KMS-11 (cell line): ENCODE data around the gene MAEL.
"Not testable (repeated sequence)": the region's sequence is repeated elsewhere in the genome, so short reads cannot be mapped to it uniquely, and the experiment has no call there.

ENCODE experiments used
- H2AFZ ChIP-seq: fragments of 200-600 bp; sonication (generic); 2 replicates; pipeline ENCODE4 v1.6.1; 2016; ENCODE audit warnings: antibody characterized with exemption, mixed run types, low read depth
- H3K27ac ChIP-seq: fragments of 200-600 bp; sonication (generic); 2 replicates; pipeline ENCODE4 v1.6.1; 2016; ENCODE audit warnings: mild to moderate bottlenecking, mixed run types
- H3K27me3 ChIP-seq: fragments of 200-600 bp; sonication (generic); 2 replicates; pipeline ENCODE4 v1.6.1; 2017; ENCODE audit warnings: mild to moderate bottlenecking, low read depth, mixed run types, moderate library complexity; ENCODE audit not compliant: insufficient read depth
- H3K36me3 ChIP-seq: fragments of 200-600 bp; sonication (generic); 2 replicates; pipeline ENCODE4 v1.6.1; 2017; ENCODE audit warnings: mild to moderate bottlenecking, mixed run types; ENCODE audit not compliant: insufficient read depth
- H3K4me1 ChIP-seq: fragments of 200-600 bp; sonication (generic); 2 replicates; pipeline ENCODE4 v1.6.1; 2016; ENCODE audit warnings: mild to moderate bottlenecking, low read depth, mixed run types; ENCODE audit not compliant: poor library complexity, severe bottlenecking
- H3K4me2 ChIP-seq: fragments of 200-600 bp; sonication (generic); 2 replicates; pipeline ENCODE4 v1.7.0; 2016; ENCODE audit warnings: mild to moderate bottlenecking, mixed run types
- H3K4me3 ChIP-seq: fragments of 200-600 bp; sonication (generic); IDR thresholded peaks from 2 replicates; pipeline ENCODE4 v1.6.1; 2017; ENCODE audit warnings: low read depth, low read length, mixed read lengths; ENCODE audit not compliant: insufficient read depth
- H3K79me2 ChIP-seq: fragments of 200-600 bp; sonication (generic); 2 replicates; pipeline ENCODE4 v1.6.1; 2016; ENCODE audit warnings: low read depth, mixed run types; ENCODE audit not compliant: insufficient read depth
- H3K9ac ChIP-seq: fragments of 200-600 bp; sonication (generic); 2 replicates; pipeline ENCODE4 v1.6.1; 2016; ENCODE audit warnings: mild to moderate bottlenecking, mixed run types
- H4K20me1 ChIP-seq: fragments of 200-600 bp; sonication (generic); 2 replicates; pipeline ENCODE4 v1.6.1; 2016; ENCODE audit warnings: mild to moderate bottlenecking, mixed run types; ENCODE audit not compliant: insufficient read depth
- CTCF ChIP-seq: fragments of 200-600 bp; sonication (generic); conservative IDR thresholded peaks from 2 replicates; pipeline ENCODE4 v1.6.1; 2017; ENCODE audit warnings: low read depth, mild to moderate bottlenecking, antibody characterized with exemption, low read length, moderate library complexity, mixed read lengths

The MAEL gene

GRCh38 chr1:167022384-167022783 is 33.3 kb downstream of the MAEL start:
- Histone ChIP-seq H3K27ac (no peak overlapping the region), H3K27me3 (no peaks in the 10 kb centered on the region), H3K4me2 (no peak overlapping the region), H3K36me3 (no peaks in the 10 kb centered on the region), H3K9ac (no peak overlapping the region), H3K79me2 (no peaks in the 10 kb centered on the region), H2AFZ (no peak overlapping the region), H4K20me1 (no peaks in the 10 kb centered on the region), H3K4me3 (no peak overlapping the region), H3K4me1 (no peaks in the 10 kb centered on the region)
- no peak for TF ChIP-seq CTCF

- not testable (repeated sequence) for H3K79me2 ChIP-seq, H3K4me1 ChIP-seq, H3K27ac ChIP-seq, H3K36me3 ChIP-seq, H3K4me2 ChIP-seq, H2AFZ ChIP-seq, H4K20me1 ChIP-seq, H3K27me3 ChIP-seq, H3K4me3 ChIP-seq, H3K9ac ChIP-seq
Measured at GRCh38 chr1:167029553-167029952, 40.5 kb downstream of the MAEL start.

GRCh38 chr1:167033646-167034045 is 44.6 kb downstream of the MAEL start:
- TF ChIP-seq CTCF, result no peak
- H2AFZ ChIP-seq, result no peak overlapping the region
- no peak overlapping the region for H3K9ac ChIP-seq
- H3K4me3 ChIP-seq, result no peak overlapping the region
- no peak overlapping the region for H3K27ac ChIP-seq
- H3K4me1 ChIP-seq, result no peaks in the 10 kb centered on the region
- no peaks in the 10 kb centered on the region for H4K20me1 ChIP-seq
- no peak overlapping the region for H3K4me2 ChIP-seq
- H3K36me3 ChIP-seq, result no peaks in the 10 kb centered on the region
- no peaks in the 10 kb centered on the region for H3K79me2 ChIP-seq
- H3K27me3 ChIP-seq, result no peaks in the 10 kb centered on the region

GRCh38 chr1:167043752-167044488 is 54.8 kb downstream of the MAEL start:
- Histone ChIP-seq H3K9ac (peak overlapping the region; percentile 43), H3K4me2 (peak overlapping the region; percentile 75)

More at GRCh38 chr1:167043752-167044488, 54.8 kb downstream of the MAEL start:
- Histone ChIP-seq H3K79me2 (no peaks in the 10 kb centered on the region), H3K4me1 (peaks cover 16% of the 10 kb centered on the region), H3K27ac (peak overlapping the region; percentile 14; the same call in 1 of the 2 replicates), H4K20me1 (no peaks in the 10 kb centered on the region), H3K4me3 (peak overlapping the region; percentile 98), H3K27me3 (no peaks in the 10 kb centered on the region), H3K36me3 (no peaks in the 10 kb centered on the region), H2AFZ (peak overlapping the region; percentile 89)
- no peak for TF ChIP-seq CTCF
